ENCODE results near the gene FRRS1. TPM values are rescaled to one million over a fixed set of nuclear protein-coding genes. Genes with fewer than 3 reads are reported as not detected.

FRRS1 gene
- total RNA-seq, 1 donor from 2014 or later = 0.62 TPM

GRCh38 chr1:99745061-99745460 is 21.4 kb downstream of the FRRS1 start:
- intact Hi-C loops (cut with micrococcal nuclease) = no loop called here
- no peaks in the 10 kb centered on the region for H3K36me3 Mint-ChIP-seq (ENCODE audit: low read depth)
- H3K4me3 Mint-ChIP-seq = no peak overlapping the region
- H3K4me1 Mint-ChIP-seq (ENCODE audit: low read depth) = peaks cover 2% of the 10 kb centered on the region
- DNase-seq (ENCODE audit: low spot score) = no peak
- peaks cover 4% of the 10 kb centered on the region for H3K27me3 Mint-ChIP-seq (ENCODE audit: insufficient read depth)
- H3K27ac Mint-ChIP-seq = no peak overlapping the region
- no peaks in the 10 kb centered on the region for H3K9me3 Mint-ChIP-seq

GRCh38 chr1:99740141-99740540 is 26.3 kb downstream of the FRRS1 start:
- intact Hi-C loops (cut with micrococcal nuclease) = no loop called here
- no peaks in the 10 kb centered on the region for H3K4me1 Mint-ChIP-seq (ENCODE audit: low read depth)
- H3K27ac Mint-ChIP-seq = no peak overlapping the region
- DNase-seq (ENCODE audit: low spot score) = no peak
- H3K9me3 Mint-ChIP-seq = no peaks in the 10 kb centered on the region
- H3K27me3 Mint-ChIP-seq (ENCODE audit: insufficient read depth) = no peaks in the 10 kb centered on the region
- H3K4me3 Mint-ChIP-seq = no peak overlapping the region
- no peaks in the 10 kb centered on the region for H3K36me3 Mint-ChIP-seq (ENCODE audit: low read depth)

GRCh38 chr1:99738858-99739465 is 27.5 kb downstream of the FRRS1 start:
- Mint-ChIP-seq H3K4me3 (no peak overlapping the region), H3K27me3 (ENCODE audit: insufficient read depth) (no peaks in the 10 kb centered on the region), H3K9me3 (no peaks in the 10 kb centered on the region), H3K27ac (no peak overlapping the region), H3K36me3 (ENCODE audit: low read depth) (no peaks in the 10 kb centered on the region), H3K4me1 (ENCODE audit: low read depth) (no peaks in the 10 kb centered on the region)
- DNase-seq (ENCODE audit: low spot score) = no peak
- intact Hi-C loops (cut with micrococcal nuclease) = no loop called here

- no peaks in the 10 kb centered on the region for H3K4me1 Mint-ChIP-seq (ENCODE audit: low read depth)
- no peaks in the 10 kb centered on the region for H3K36me3 Mint-ChIP-seq (ENCODE audit: low read depth)
- intact Hi-C loops (cut with micrococcal nuclease) = no loop called here
- no peaks in the 10 kb centered on the region for H3K9me3 Mint-ChIP-seq
- H3K4me3 Mint-ChIP-seq = no peak overlapping the region
- no peak for DNase-seq (ENCODE audit: low spot score)
- peaks cover 7% of the 10 kb centered on the region for H3K27me3 Mint-ChIP-seq (ENCODE audit: insufficient read depth)
- no peak overlapping the region for H3K27ac Mint-ChIP-seq
Observed at GRCh38 chr1:99737016-99737415, 29.4 kb downstream of the FRRS1 start.

GRCh38 chr1:99735852-99736251 is 30.6 kb downstream of the FRRS1 start:
- Mint-ChIP-seq H3K4me1 (ENCODE audit: low read depth) (no peaks in the 10 kb centered on the region), H3K36me3 (ENCODE audit: low read depth) (no peaks in the 10 kb centered on the region), H3K27me3 (ENCODE audit: insufficient read depth) (peaks cover 7% of the 10 kb centered on the region), H3K27ac (no peak overlapping the region), H3K4me3 (no peak overlapping the region), H3K9me3 (no peaks in the 10 kb centered on the region)
- intact Hi-C loops (cut with micrococcal nuclease) = no loop called here
- DNase-seq (ENCODE audit: low spot score) = no peak

- Mint-ChIP-seq H3K4me3 (no peak overlapping the region), H3K4me1 (ENCODE audit: low read depth) (no peaks in the 10 kb centered on the region), H3K27me3 (ENCODE audit: insufficient read depth) (peaks cover 7% of the 10 kb centered on the region), H3K9me3 (no peaks in the 10 kb centered on the region), H3K36me3 (ENCODE audit: low read depth) (no peaks in the 10 kb centered on the region), H3K27ac (no peak overlapping the region)
- intact Hi-C loops (cut with micrococcal nuclease) = no loop called here
- DNase-seq (ENCODE audit: low spot score) = no peak
Observed at GRCh38 chr1:99731384-99731783, 35.1 kb downstream of the FRRS1 start.

GRCh38 chr1:99728494-99729235 is 37.8 kb downstream of the FRRS1 start:
- Mint-ChIP-seq H3K4me1 (ENCODE audit: low read depth) (no peaks in the 10 kb centered on the region), H3K27ac (no peak overlapping the region), H3K4me3 (no peak overlapping the region), H3K9me3 (no peaks in the 10 kb centered on the region), H3K27me3 (ENCODE audit: insufficient read depth) (peaks cover 7% of the 10 kb centered on the region), H3K36me3 (ENCODE audit: low read depth) (no peaks in the 10 kb centered on the region)
- intact Hi-C loops (cut with micrococcal nuclease) = no loop called here
- DNase-seq (ENCODE audit: low spot score) = no peak

- H3K27ac Mint-ChIP-seq = no peak overlapping the region
- no peaks in the 10 kb centered on the region for H3K4me1 Mint-ChIP-seq (ENCODE audit: low read depth)
- intact Hi-C loops (cut with micrococcal nuclease) = no loop called here
- no peaks in the 10 kb centered on the region for H3K9me3 Mint-ChIP-seq
- no peak for DNase-seq (ENCODE audit: low spot score)
- no peak overlapping the region for H3K4me3 Mint-ChIP-seq
- no peaks in the 10 kb centered on the region for H3K27me3 Mint-ChIP-seq (ENCODE audit: insufficient read depth)
- H3K36me3 Mint-ChIP-seq (ENCODE audit: low read depth) = no peaks in the 10 kb centered on the region
Observed at GRCh38 chr1:99727575-99728185, 38.8 kb downstream of the FRRS1 start.

GRCh38 chr1:99726818-99727217 is 39.6 kb downstream of the FRRS1 start:
- no peak overlapping the region for H3K4me3 Mint-ChIP-seq
- H3K36me3 Mint-ChIP-seq (ENCODE audit: low read depth) = no peaks in the 10 kb centered on the region
- H3K4me1 Mint-ChIP-seq (ENCODE audit: low read depth) = no peaks in the 10 kb centered on the region

GRCh38 chr1:99726407-99726806 is 40.0 kb downstream of the FRRS1 start:
- no peak overlapping the region for H3K4me3 Mint-ChIP-seq
- no peaks in the 10 kb centered on the region for H3K36me3 Mint-ChIP-seq (ENCODE audit: low read depth)
- H3K4me1 Mint-ChIP-seq (ENCODE audit: low read depth) = no peaks in the 10 kb centered on the region
- H3K27me3 Mint-ChIP-seq (ENCODE audit: insufficient read depth) = peaks cover 2% of the 10 kb centered on the region
- no peaks in the 10 kb centered on the region for H3K9me3 Mint-ChIP-seq
- intact Hi-C loops (cut with micrococcal nuclease) = no loop called here
- H3K27ac Mint-ChIP-seq = no peak overlapping the region
- no peak for DNase-seq (ENCODE audit: low spot score)

More at GRCh38 chr1:99726818-99727217, 39.6 kb downstream of the FRRS1 start:
- intact Hi-C loops (cut with micrococcal nuclease) = no loop called here
- no peaks in the 10 kb centered on the region for H3K9me3 Mint-ChIP-seq
- H3K27ac Mint-ChIP-seq = no peak overlapping the region
- H3K27me3 Mint-ChIP-seq (ENCODE audit: insufficient read depth) = peaks cover 2% of the 10 kb centered on the region
- no peak for DNase-seq (ENCODE audit: low spot score)

GRCh38 chr1:99725996-99726395 is 40.4 kb downstream of the FRRS1 start:
- peaks cover 2% of the 10 kb centered on the region for H3K27me3 Mint-ChIP-seq (ENCODE audit: insufficient read depth)
- intact Hi-C loops (cut with micrococcal nuclease) = no loop called here
- H3K4me1 Mint-ChIP-seq (ENCODE audit: low read depth) = no peaks in the 10 kb centered on the region
- no peaks in the 10 kb centered on the region for H3K9me3 Mint-ChIP-seq
- H3K4me3 Mint-ChIP-seq = no peak overlapping the region
- H3K36me3 Mint-ChIP-seq (ENCODE audit: low read depth) = no peaks in the 10 kb centered on the region
- H3K27ac Mint-ChIP-seq = no peak overlapping the region
- no peak for DNase-seq (ENCODE audit: low spot score)

- Mint-ChIP-seq H3K27ac (no peak overlapping the region), H3K4me3 (no peak overlapping the region), H3K9me3 (no peaks in the 10 kb centered on the region), H3K4me1 (ENCODE audit: low read depth) (no peaks in the 10 kb centered on the region), H3K27me3 (ENCODE audit: insufficient read depth) (peaks cover 2% of the 10 kb centered on the region), H3K36me3 (ENCODE audit: low read depth) (no peaks in the 10 kb centered on the region)
- no peak for DNase-seq (ENCODE audit: low spot score)
- intact Hi-C loops (cut with micrococcal nuclease) = no loop called here
Observed at GRCh38 chr1:99723251-99723650, 43.2 kb downstream of the FRRS1 start.

GRCh38 chr1:99717005-99717404 is 49.4 kb downstream of the FRRS1 start:
- H3K36me3 Mint-ChIP-seq (ENCODE audit: low read depth) = no peaks in the 10 kb centered on the region
- no peaks in the 10 kb centered on the region for H3K9me3 Mint-ChIP-seq
- peaks cover 5% of the 10 kb centered on the region for H3K27me3 Mint-ChIP-seq (ENCODE audit: insufficient read depth)
- DNase-seq (ENCODE audit: low spot score) = no peak
- no peak overlapping the region for H3K4me3 Mint-ChIP-seq
- H3K27ac Mint-ChIP-seq = no peak overlapping the region
- H3K4me1 Mint-ChIP-seq (ENCODE audit: low read depth) = no peaks in the 10 kb centered on the region
- intact Hi-C loops (cut with micrococcal nuclease) = no loop called here

All from activated T-helper 1 cell treated with anti-CD3 and anti-CD28 coated beads, Interleukin-12 subunit alpha, Interleukin-12 subunit beta, Interleukin-2, Interleukin-4 antibody, amounts not matched to agents 30 ng/mL and 10 ng/mL and 1 ng/mL, durations not matched to agents 14 hours and 24 hours and 36 hours (primary cell).